Effector CD8-positive, alpha-beta T cell (primary cell): ENCODE data around the gene SFT2D3.
"Not testable (repeated sequence)": the region's sequence is repeated elsewhere in the genome, so short reads cannot be mapped to it uniquely, and the experiment has no call there.

ENCODE experiments used
- DNase-seq: peaks from one replicate; lab custom pipeline; 2025; lab: John Stamatoyannopoulos, UW

The SFT2D3 gene

GRCh38 chr2:127743477-127744026, 42.3 kb downstream of the SFT2D3 start:
- DNase-seq: no peak

- DNase-seq: no peak
Observed at GRCh38 chr2:127747621-127748020, 46.3 kb downstream of the SFT2D3 start.

GRCh38 chr2:127749537-127749936, 48.2 kb downstream of the SFT2D3 start:
- DNase-seq: not testable (repeated sequence)

GRCh38 chr2:127753374-127753773, 52.1 kb downstream of the SFT2D3 start:
- DNase-seq: no peak

GRCh38 chr2:127754186-127754585, 52.9 kb downstream of the SFT2D3 start:
- no peak for DNase-seq
